Smooth muscle cell (in vitro differentiated cells): Measurements from ENCODE around the gene LRRC56. TPM values are rescaled to one million over a fixed set of nuclear protein-coding genes. Genes with fewer than 3 reads are reported as not detected.

Source experiments
- DNase-seq: peaks from one replicate; lab custom pipeline; 2025; ENCODE audit not compliant: unreplicated experiment; lab: John Stamatoyannopoulos, UW
- H2AFZ ChIP-seq: fragments of 200-600 bp; sonication (generic); 2 replicates; pipeline ENCODE4 v1.6.0; 2016; ENCODE audit warnings: antibody characterized with exemption, low read depth, mild to moderate bottlenecking
- H3F3A ChIP-seq: fragments of 200-600 bp; sonication (generic); 2 replicates; pipeline ENCODE4 v1.6.0; 2017; ENCODE audit warnings: antibody characterized with exemption, low read depth
- H3K27ac ChIP-seq: fragments of 200-600 bp; sonication (generic); 2 replicates; pipeline ENCODE4 v1.5.1; 2016; ENCODE audit warnings: low read depth, mild to moderate bottlenecking
- H3K27me3 ChIP-seq: fragments of 200-600 bp; sonication (generic); 2 replicates; pipeline ENCODE4 v1.6.1; 2016; ENCODE audit warnings: low read depth, mild to moderate bottlenecking
- H3K36me3 ChIP-seq: fragments of 200-600 bp; sonication (generic); 2 replicates; pipeline ENCODE4 v1.5.1; 2016; ENCODE audit warnings: low read depth
- H3K4me1 ChIP-seq: fragments of 200-600 bp; sonication (generic); 2 replicates; pipeline ENCODE4 v1.5.1; 2016; ENCODE audit warnings: low read depth
- H3K4me2 ChIP-seq: fragments of 200-600 bp; sonication (generic); 2 replicates; pipeline ENCODE4 v1.6.0; 2016; ENCODE audit warnings: mild to moderate bottlenecking
- H3K4me3 ChIP-seq: fragments of 200-600 bp; sonication (generic); 2 replicates; pipeline ENCODE4 v1.5.1; 2016; ENCODE audit warnings: mild to moderate bottlenecking
- H3K79me2 ChIP-seq: fragments of 200-600 bp; sonication (generic); 2 replicates; pipeline ENCODE4 v1.6.0; 2016; ENCODE audit warnings: low read depth, mild to moderate bottlenecking
- H3K9ac ChIP-seq: fragments of 200-600 bp; sonication (generic); 2 replicates; pipeline ENCODE4 v1.6.0; 2016; ENCODE audit warnings: low read depth
- H3K9me3 ChIP-seq: fragments of 200-600 bp; sonication (generic); replicated peaks from 2 replicates; pipeline ENCODE4 v1.5.1; 2016; ENCODE audit warnings: low read depth
- H4K20me1 ChIP-seq: fragments of 200-600 bp; sonication (generic); 2 replicates; pipeline ENCODE4 v1.6.0; 2016; ENCODE audit warnings: low read depth
- WGBS: methylation state at CpG from one replicate; pipeline ENCODE4 v1.1.7; 2016; ENCODE audit warnings: low lambda C conversion rate; 5-methylcytosine and 5-hydroxymethylcytosine counted together
- polyA plus RNA-seq: library from polyadenylated mRNA; unstranded; fragments of >200 nt; fragmentation: Nextera tagmentation; extraction: Ambion mirVana; gene quantifications from 2 replicates; pipeline ENCODE4 v1.2.1, GENCODE V29; 2016
- total RNA-seq: library from RNA; depleted of rRNA; stranded (reverse); fragments of >200 nt; gene quantifications from 2 replicates; pipeline ENCODE4 v1.2.3, GENCODE V29; 2014
- TF ChIP-seq, protein P1 (sequence below): fragments of 200-600 bp; sonication (generic); IDR thresholded peaks from 2 replicates; pipeline ENCODE4 v1.5.1; 2017; ENCODE audit warnings: borderline replicate concordance, mild to moderate bottlenecking, antibody characterized with exemption; ENCODE audit not compliant: insufficient read depth, poor library complexity, severe bottlenecking

LRRC56 gene
- total and polyA plus RNA-seq, 2 experiments from 2014 or later: 0.31 to 1.5 TPM

DNA sequence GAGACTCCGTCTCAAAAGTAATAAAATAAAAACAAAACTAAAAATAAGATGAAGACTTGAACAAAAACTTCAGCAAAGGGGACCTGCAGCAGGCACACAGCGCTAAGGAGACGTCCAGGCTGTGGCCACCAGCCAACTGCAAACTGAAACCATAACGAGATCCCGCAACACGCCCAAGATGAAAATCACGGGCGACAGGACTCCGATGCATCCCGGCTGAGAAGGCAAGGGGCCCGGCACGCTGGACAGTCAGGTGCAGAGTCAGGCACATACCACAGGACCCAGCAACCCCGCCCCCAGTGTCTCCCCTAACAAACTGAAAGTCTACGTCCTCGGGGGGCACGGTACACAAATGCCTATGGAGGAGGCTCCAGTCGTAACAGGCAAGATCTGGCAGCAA is 11.1 kb upstream of the LRRC56 start:
- Histone ChIP-seq H3K27me3 (no peaks in the 10 kb centered on the region), H2AFZ (no peak overlapping the region), H3K4me2 (no peak overlapping the region), H3K4me3 (no peak overlapping the region), H3K9me3 (no peaks in the 10 kb centered on the region), H3K9ac (no peak overlapping the region), H3K79me2 (no peaks in the 10 kb centered on the region), H3F3A (no peaks in the 10 kb centered on the region), H4K20me1 (peaks cover 1% of the 10 kb centered on the region), H3K27ac (no peak overlapping the region), H3K36me3 (no peaks in the 10 kb centered on the region), H3K4me1 (no peaks in the 10 kb centered on the region)
- DNase-seq: no peak
- 95% methylated on average over 17 of the region's 17 CpGs for WGBS
- TF ChIP-seq, protein P1, sequence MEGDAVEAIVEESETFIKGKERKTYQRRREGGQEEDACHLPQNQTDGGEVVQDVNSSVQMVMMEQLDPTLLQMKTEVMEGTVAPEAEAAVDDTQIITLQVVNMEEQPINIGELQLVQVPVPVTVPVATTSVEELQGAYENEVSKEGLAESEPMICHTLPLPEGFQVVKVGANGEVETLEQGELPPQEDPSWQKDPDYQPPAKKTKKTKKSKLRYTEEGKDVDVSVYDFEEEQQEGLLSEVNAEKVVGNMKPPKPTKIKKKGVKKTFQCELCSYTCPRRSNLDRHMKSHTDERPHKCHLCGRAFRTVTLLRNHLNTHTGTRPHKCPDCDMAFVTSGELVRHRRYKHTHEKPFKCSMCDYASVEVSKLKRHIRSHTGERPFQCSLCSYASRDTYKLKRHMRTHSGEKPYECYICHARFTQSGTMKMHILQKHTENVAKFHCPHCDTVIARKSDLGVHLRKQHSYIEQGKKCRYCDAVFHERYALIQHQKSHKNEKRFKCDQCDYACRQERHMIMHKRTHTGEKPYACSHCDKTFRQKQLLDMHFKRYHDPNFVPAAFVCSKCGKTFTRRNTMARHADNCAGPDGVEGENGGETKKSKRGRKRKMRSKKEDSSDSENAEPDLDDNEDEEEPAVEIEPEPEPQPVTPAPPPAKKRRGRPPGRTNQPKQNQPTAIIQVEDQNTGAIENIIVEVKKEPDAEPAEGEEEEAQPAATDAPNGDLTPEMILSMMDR: no peak

DNA sequence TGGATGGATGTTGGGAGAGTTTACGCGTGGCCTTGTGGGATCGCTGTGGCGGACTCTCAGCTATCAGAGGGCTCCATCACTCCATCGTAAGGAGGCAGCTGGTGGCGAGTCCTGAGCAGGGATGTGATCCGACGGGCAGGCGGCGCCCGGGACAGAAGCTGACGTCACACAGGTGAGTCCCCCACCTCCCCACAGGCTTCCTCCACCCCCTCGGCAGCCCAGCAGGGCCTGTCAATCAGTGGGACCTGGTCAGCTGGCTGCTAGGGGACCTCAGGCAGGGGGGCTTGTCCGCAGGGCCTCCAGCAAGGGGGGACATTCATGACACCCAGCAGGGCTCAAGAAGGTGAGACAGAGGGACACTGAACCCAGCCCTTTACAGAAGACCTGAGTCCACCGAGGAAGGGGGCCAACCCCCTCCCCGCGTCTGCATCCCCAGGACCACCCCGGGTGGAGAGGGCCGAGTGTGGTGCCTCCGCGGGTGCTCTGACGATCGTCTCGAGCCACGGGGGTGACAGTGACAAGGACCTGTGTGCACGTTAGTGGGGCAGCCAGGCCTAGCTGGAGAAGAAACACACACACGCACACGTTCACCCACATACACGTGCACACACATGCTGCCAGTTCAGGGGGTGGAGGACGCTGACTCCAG is 9.0 kb upstream of the LRRC56 start:
- no peaks in the 10 kb centered on the region for H3K4me1 ChIP-seq
- no peaks in the 10 kb centered on the region for H3F3A ChIP-seq
- no peaks in the 10 kb centered on the region for H3K36me3 ChIP-seq
- H3K9ac ChIP-seq: no peak overlapping the region
- no peak overlapping the region for H3K4me2 ChIP-seq
- TF ChIP-seq, protein P1: no peak
- H3K9me3 ChIP-seq: no peaks in the 10 kb centered on the region
- H2AFZ ChIP-seq: no peak overlapping the region
- H3K79me2 ChIP-seq: no peaks in the 10 kb centered on the region
- DNase-seq: no peak
- H3K27ac ChIP-seq: no peak overlapping the region
- peaks cover 22% of the 10 kb centered on the region for H4K20me1 ChIP-seq
- no peaks in the 10 kb centered on the region for H3K27me3 ChIP-seq
- H3K4me3 ChIP-seq: no peak overlapping the region
- 86% methylated on average over 30 of the region's 30 CpGs for WGBS

DNA sequence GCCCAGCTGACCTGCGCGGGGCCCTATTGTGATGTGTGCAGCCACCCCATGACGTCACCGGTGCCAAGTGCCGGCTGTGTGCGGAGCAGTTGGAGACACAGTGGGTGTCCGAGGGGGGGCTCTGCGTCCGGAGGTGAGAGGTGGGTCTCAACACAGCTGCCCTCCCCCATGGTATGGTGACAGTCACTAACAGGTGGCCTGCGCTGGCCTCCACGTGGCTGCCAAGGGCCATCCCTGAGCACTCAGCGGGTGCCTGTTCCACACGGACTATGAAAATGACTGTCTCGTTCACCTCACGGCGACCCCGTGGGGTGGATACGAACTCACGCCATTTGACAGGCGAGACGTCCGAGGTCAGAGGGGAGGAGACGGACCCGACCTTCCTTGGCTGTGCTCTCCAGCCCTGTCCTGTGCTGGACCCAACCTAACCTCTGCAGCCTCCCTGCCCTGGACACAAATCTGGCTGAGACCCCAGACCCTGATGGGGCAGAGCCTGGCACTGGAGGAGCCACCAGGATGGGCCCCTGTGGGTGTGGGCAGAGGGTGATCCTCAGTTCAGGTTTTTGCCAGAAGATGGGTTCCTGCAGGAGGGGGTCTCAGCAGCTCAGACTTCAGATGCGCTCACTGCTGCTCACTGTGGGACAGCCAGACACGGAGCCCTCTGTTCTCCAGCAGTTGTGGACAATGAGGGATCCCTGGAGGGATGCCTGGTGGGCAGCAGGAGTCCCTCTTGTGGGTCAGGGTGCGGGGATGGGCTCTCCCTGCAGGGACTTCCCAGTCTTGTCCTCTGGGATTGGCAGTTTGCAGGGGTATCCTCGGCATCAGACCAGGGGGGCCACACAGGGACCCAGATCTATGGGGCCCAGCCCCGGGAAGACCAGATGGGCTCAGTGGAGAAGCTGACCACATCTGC is 8.3 kb upstream of the LRRC56 start:
- Histone ChIP-seq H3K4me1 (no peaks in the 10 kb centered on the region), H3K79me2 (peaks cover 8% of the 10 kb centered on the region), H3K9me3 (no peaks in the 10 kb centered on the region), H3K36me3 (no peaks in the 10 kb centered on the region), H3K27me3 (no peaks in the 10 kb centered on the region), H3F3A (no peaks in the 10 kb centered on the region), H4K20me1 (peaks cover 30% of the 10 kb centered on the region), H3K4me3 (no peak overlapping the region), H3K4me2 (no peak overlapping the region), H3K27ac (no peak overlapping the region), H2AFZ (no peak overlapping the region), H3K9ac (no peak overlapping the region)
- no peak for DNase-seq
- TF ChIP-seq, protein P1: no peak
- WGBS: 90% methylated on average over 25 of the region's 29 CpGs
